Trophoblast cell (in vitro differentiated cells and primary cell): ENCODE measurements around the gene RBP7.

Experiments
- DNase-seq, 2 donors: peaks; one replicate each; pipeline ENCODE4 v3.0.0-alpha.2; 2016
- H2AFZ ChIP-seq: 2 replicates; pipeline ENCODE4 v1.6.1; 2013; ENCODE audit warnings: low read length, moderate library complexity, mild to moderate bottlenecking; ENCODE audit not compliant: insufficient read depth, poor library complexity
- H2AK5ac ChIP-seq: 2 replicates; pipeline ENCODE4 v1.6.1; 2013; ENCODE audit warnings: mild to moderate bottlenecking, low read length
- H2BK120ac ChIP-seq: 2 replicates; pipeline ENCODE4 v1.6.1; 2013; ENCODE audit warnings: low read length, mild to moderate bottlenecking, moderate library complexity; ENCODE audit not compliant: insufficient read depth, poor library complexity
- H2BK12ac ChIP-seq: 2 replicates; pipeline ENCODE4 v1.6.1; 2013; ENCODE audit warnings: mild to moderate bottlenecking, low read length, moderate library complexity
- H2BK5ac ChIP-seq: 2 replicates; pipeline ENCODE4 v1.6.1; 2013; ENCODE audit warnings: low read length, low read depth, moderate library complexity, mild to moderate bottlenecking; ENCODE audit not compliant: poor library complexity
- H3K14ac ChIP-seq: 2 replicates; pipeline ENCODE4 v1.6.1; 2013; ENCODE audit warnings: mild to moderate bottlenecking, low read length
- H3K18ac ChIP-seq: 2 replicates; pipeline ENCODE4 v1.6.1; 2013; ENCODE audit warnings: mild to moderate bottlenecking, low read length
- H3K23ac ChIP-seq: 2 replicates; pipeline ENCODE4 v1.6.1; 2013; ENCODE audit warnings: low read length
- H3K27ac ChIP-seq: 2 replicates; pipeline ENCODE4 v1.5.1; 2013; ENCODE audit warnings: low read depth, mild to moderate bottlenecking, inconsistent platforms, low read length, moderate library complexity
- H3K27me3 ChIP-seq: 2 replicates; pipeline ENCODE4 v1.6.1; 2013; ENCODE audit warnings: inconsistent platforms, mild to moderate bottlenecking, low read length, moderate library complexity; ENCODE audit not compliant: insufficient read depth
- H3K36me3 ChIP-seq, 2 experiments: 1 replicate in 1 of 2; 2 replicates in 1 of 2; pipeline ENCODE4 v1.6.1; 2013; ENCODE audit warnings: low read length in 2 of 2, mild to moderate bottlenecking in 2 of 2, moderate library complexity in 1 of 2; ENCODE audit not compliant: insufficient read depth in 2 of 2, control insufficient read depth in 1 of 2
- H3K4ac ChIP-seq: 2 replicates; pipeline ENCODE4 v1.6.1; 2013; ENCODE audit warnings: low read depth, mild to moderate bottlenecking, low read length, moderate library complexity
- H3K4me1 ChIP-seq, 2 experiments: 1 replicate in 1 of 2; 2 replicates in 1 of 2; pipeline ENCODE4 v1.6.1; 2013; ENCODE audit warnings: low read length in 2 of 2, mild to moderate bottlenecking in 2 of 2, moderate library complexity in 1 of 2; ENCODE audit not compliant: insufficient read depth in 2 of 2, control insufficient read depth in 1 of 2
- H3K4me2 ChIP-seq: 2 replicates; pipeline ENCODE4 v1.6.1; 2013; ENCODE audit warnings: inconsistent platforms, mild to moderate bottlenecking, low read length, moderate library complexity
- H3K4me3 ChIP-seq: 2 replicates; pipeline ENCODE4 v1.5.1; 2013; ENCODE audit warnings: mild to moderate bottlenecking, low read depth, low read length, inconsistent platforms
- H3K79me1 ChIP-seq: one replicate; pipeline ENCODE4 v1.6.1; 2013; ENCODE audit warnings: low read length
- H3K79me2 ChIP-seq: 2 replicates; pipeline ENCODE4 v1.6.1; 2013; ENCODE audit warnings: low read length, mild to moderate bottlenecking; ENCODE audit not compliant: control insufficient read depth, insufficient read depth, poor library complexity
- H3K9ac ChIP-seq: 2 replicates; pipeline ENCODE4 v1.6.1; 2013; ENCODE audit warnings: mild to moderate bottlenecking, low read length
- H3K9me3 ChIP-seq: 2 replicates; pipeline ENCODE4 v1.6.1; 2013; ENCODE audit warnings: low read depth, mild to moderate bottlenecking, control low read depth, inconsistent platforms, low read length; ENCODE audit not compliant: insufficient read depth
- H4K12ac ChIP-seq: 2 replicates; pipeline ENCODE4 v1.6.1; 2013; ENCODE audit warnings: low read depth, mild to moderate bottlenecking, low read length, moderate library complexity
- H4K8ac ChIP-seq: 2 replicates; pipeline ENCODE4 v1.6.1; 2013; ENCODE audit warnings: low read depth, mild to moderate bottlenecking, low read length, moderate library complexity
- H4K91ac ChIP-seq: one replicate; pipeline ENCODE4 v1.6.1; 2013; ENCODE audit warnings: low read depth, mild to moderate bottlenecking, low read length, moderate library complexity
- WGBS: extraction: QIAGEN DNeasy Blood & Tissue Kit; methylation state at CpG from one replicate; pipeline ENCODE4 v1.1.7; 2013; ENCODE audit warnings: missing lambda C conversion rate; ENCODE audit not compliant: insufficient read length, insufficient coverage; ENCODE audit errors: extremely low coverage; 5-methylcytosine and 5-hydroxymethylcytosine counted together

The RBP7 gene

GRCh38 chr1:9984253-9984652, 12.8 kb upstream of the RBP7 start:
- H3K23ac ChIP-seq = no peak overlapping the region
- H2BK5ac ChIP-seq = no peak overlapping the region
- no peak overlapping the region for H3K18ac ChIP-seq
- no peaks in the 10 kb centered on the region for H3K79me1 ChIP-seq
- H2BK12ac ChIP-seq = no peak overlapping the region
- no peak for DNase-seq
- H2AFZ ChIP-seq = no peak overlapping the region
- H3K4ac ChIP-seq = no peak overlapping the region
- H2BK120ac ChIP-seq = no peak overlapping the region
- H3K4me1 ChIP-seq = no peaks in the 10 kb centered on the region
- no peak overlapping the region for H4K8ac ChIP-seq
- H3K27me3 ChIP-seq = no peaks in the 10 kb centered on the region
- no peak overlapping the region for H4K91ac ChIP-seq
- H3K27ac ChIP-seq = no peak overlapping the region
- no peak overlapping the region for H3K14ac ChIP-seq
- H3K9ac ChIP-seq = no peak overlapping the region
- H3K9me3 ChIP-seq = no peaks in the 10 kb centered on the region
- no peak overlapping the region for H3K4me3 ChIP-seq
- no peak overlapping the region for H3K4me2 ChIP-seq
- H2AK5ac ChIP-seq = no peak overlapping the region
- H3K36me3 ChIP-seq = peaks cover 7 to 9% of the 10 kb centered on the region in 2 experiments
- H4K12ac ChIP-seq = no peak overlapping the region
- no CpG with 5 or more reads among the region's 5 CpGs for WGBS
- H3K79me2 ChIP-seq = no peaks in the 10 kb centered on the region

- Histone ChIP-seq H3K14ac (no peak overlapping the region), H4K8ac (no peak overlapping the region), H3K36me3 (peaks cover 7 to 9% of the 10 kb centered on the region in 2 experiments), H3K27me3 (no peaks in the 10 kb centered on the region), H3K9ac (no peak overlapping the region), H3K4me2 (no peak overlapping the region), H3K79me2 (no peaks in the 10 kb centered on the region), H4K91ac (no peak overlapping the region), H3K9me3 (no peaks in the 10 kb centered on the region), H3K4me1 (no peaks in the 10 kb centered on the region), H3K4me3 (no peak overlapping the region), H2AK5ac (no peak overlapping the region), H3K4ac (no peak overlapping the region), H2BK12ac (no peak overlapping the region), H3K27ac (no peak overlapping the region), H3K23ac (no peak overlapping the region), H2BK5ac (no peak overlapping the region), H4K12ac (no peak overlapping the region), H2AFZ (no peak overlapping the region), H3K79me1 (no peaks in the 10 kb centered on the region), H2BK120ac (no peak overlapping the region), H3K18ac (no peak overlapping the region)
- no CpG with 5 or more reads among the region's 6 CpGs for WGBS
- DNase-seq = no peak
Observed at GRCh38 chr1:9985001-9985400, 12.0 kb upstream of the RBP7 start.

GRCh38 chr1:9989773-9990172, 7.3 kb upstream of the RBP7 start:
- DNase-seq = no peak
- H2BK12ac ChIP-seq = no peak overlapping the region
- H3K9ac ChIP-seq = no peak overlapping the region
- H3K23ac ChIP-seq = no peak overlapping the region
- no peak overlapping the region for H2BK120ac ChIP-seq
- H3K79me1 ChIP-seq = no peaks in the 10 kb centered on the region
- no peak overlapping the region for H3K4me2 ChIP-seq
- H3K18ac ChIP-seq = no peak overlapping the region
- no peak overlapping the region for H3K4me3 ChIP-seq
- no peaks in the 10 kb centered on the region for H3K4me1 ChIP-seq
- no peak overlapping the region for H2BK5ac ChIP-seq
- H3K27ac ChIP-seq = no peak overlapping the region
- H4K12ac ChIP-seq = no peak overlapping the region
- H4K91ac ChIP-seq = no peak overlapping the region
- H4K8ac ChIP-seq = no peak overlapping the region
- H2AFZ ChIP-seq = no peak overlapping the region
- H3K9me3 ChIP-seq = no peaks in the 10 kb centered on the region
- no CpG with 5 or more reads among the region's 5 CpGs for WGBS
- no peak overlapping the region for H3K4ac ChIP-seq
- no peak overlapping the region for H2AK5ac ChIP-seq
- no peaks in the 10 kb centered on the region for H3K27me3 ChIP-seq
- H3K14ac ChIP-seq = no peak overlapping the region
- H3K36me3 ChIP-seq = no peaks in the 10 kb centered on the region
- H3K79me2 ChIP-seq = no peaks in the 10 kb centered on the region

GRCh38 chr1:9990944-9991343, 6.1 kb upstream of the RBP7 start:
- no CpG with 5 or more reads among the region's 2 CpGs for WGBS
- Histone ChIP-seq H3K4me3 (no peak overlapping the region), H4K8ac (no peak overlapping the region), H3K14ac (no peak overlapping the region), H2AK5ac (no peak overlapping the region), H3K27me3 (no peaks in the 10 kb centered on the region), H3K18ac (no peak overlapping the region), H3K9me3 (no peaks in the 10 kb centered on the region), H2BK120ac (no peak overlapping the region), H3K79me1 (no peaks in the 10 kb centered on the region), H3K9ac (no peak overlapping the region), H2BK12ac (no peak overlapping the region), H3K36me3 (no peaks in the 10 kb centered on the region), H3K4me2 (no peak overlapping the region), H2BK5ac (no peak overlapping the region), H3K4me1 (no peaks in the 10 kb centered on the region), H3K79me2 (no peaks in the 10 kb centered on the region), H4K91ac (no peak overlapping the region), H3K4ac (no peak overlapping the region), H3K23ac (no peak overlapping the region), H4K12ac (no peak overlapping the region), H2AFZ (no peak overlapping the region), H3K27ac (no peak overlapping the region)
- no peak for DNase-seq
